GM18517 (cell line): ENCODE results near the gene ATPAF1.

Experiments used
- ATAC-seq: cut with Tn5 transposase; IDR thresholded peaks from one replicate; pipeline ENCODE4 v1.9.1; 2021; ENCODE audit warnings: mild to moderate bottlenecking, moderate library complexity; ENCODE audit not compliant: unreplicated experiment

Gene ATPAF1

GRCh38 chr1:46596846-46597245 lies 71.3 kb downstream of the ATPAF1 start:
- no peak for ATAC-seq

- no peak for ATAC-seq
These were observed 72.1 kb downstream of the ATPAF1 start for GRCh38 chr1:46596036-46596435.

GRCh38 chr1:46595127-46595526 lies 73.0 kb downstream of the ATPAF1 start:
- no peak for ATAC-seq

- no peak for ATAC-seq
These were observed 74.1 kb downstream of the ATPAF1 start for GRCh38 chr1:46594063-46594462.

GRCh38 chr1:46592823-46593222 lies 75.3 kb downstream of the ATPAF1 start:
- ATAC-seq, result no peak

- no peak for ATAC-seq
These were observed 78.6 kb downstream of the ATPAF1 start for GRCh38 chr1:46589529-46589928.

GRCh38 chr1:46587069-46587468 lies 81.1 kb downstream of the ATPAF1 start:
- no peak for ATAC-seq

- ATAC-seq, result no peak
These were observed 82.7 kb downstream of the ATPAF1 start for GRCh38 chr1:46585312-46585938.

- no peak for ATAC-seq
These were observed 84.7 kb downstream of the ATPAF1 start for GRCh38 chr1:46583494-46583893.

- no peak for ATAC-seq
These were observed 85.2 kb downstream of the ATPAF1 start for GRCh38 chr1:46582972-46583371.
